ENCODE results near the gene SKOR1. TPM values are rescaled to one million over a fixed set of nuclear protein-coding genes. Genes with fewer than 3 reads are reported as not detected.

SKOR1 gene
- polyA plus RNA-seq = under 1 TPM in 1 of 3 donors, not detected in 2; 0.08 TPM

DNA sequence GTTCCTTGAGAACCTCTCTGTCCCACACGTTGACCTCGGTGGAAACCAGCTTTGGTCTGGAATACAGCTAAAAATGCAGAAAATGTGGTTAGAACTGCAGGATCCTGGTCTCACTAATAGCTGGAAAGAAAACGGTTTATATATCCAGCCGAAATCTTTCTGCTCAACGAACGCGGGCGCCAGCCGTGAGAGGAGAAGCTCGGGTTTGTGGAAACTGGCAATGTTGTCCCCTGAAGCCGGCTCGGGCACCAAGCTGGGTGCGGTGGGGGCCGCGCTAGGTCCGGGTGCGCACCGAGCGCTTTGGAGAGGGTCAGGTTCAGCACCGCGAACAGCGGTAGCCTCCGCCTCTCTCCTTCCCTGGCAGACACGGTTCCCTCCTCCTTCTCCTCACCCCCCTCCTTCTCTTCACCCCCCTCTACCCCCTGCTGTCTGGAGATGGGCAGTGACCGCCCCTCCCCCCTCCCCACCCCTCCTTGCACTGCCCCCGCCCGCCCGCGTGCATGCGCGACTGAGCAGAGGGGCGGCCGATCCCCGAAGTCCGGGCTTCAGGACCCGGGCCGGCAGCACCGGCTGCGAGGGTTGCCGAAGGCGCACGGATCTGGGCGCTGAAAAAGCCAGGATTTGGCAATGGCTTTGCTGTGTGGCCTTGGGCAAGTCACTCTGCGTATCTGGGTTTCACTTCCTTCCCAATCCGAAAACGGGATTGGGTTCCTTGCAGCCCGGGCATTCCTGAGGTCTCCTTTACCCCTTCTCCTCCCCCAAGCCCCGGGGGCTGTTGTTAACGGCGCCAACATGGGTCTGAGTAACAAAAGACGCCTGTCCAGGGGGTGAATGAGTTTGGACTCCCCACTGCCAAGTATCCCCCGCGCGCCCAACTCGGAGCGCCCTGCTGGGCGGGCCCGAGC is at the start of gene SKOR1:
TSS of gene SKOR1 (plus strand) at position 534 of the 905 bp plus-strand sequence. CDS start at position 628, 94 bp downstream.
- Mint-ChIP-seq H3K27me3 (ENCODE audit: low read depth in 3 of 3) (peaks cover 31 to 72% (median 46%) of the 10 kb centered on the region in 3 donors), H3K4me1 (peaks cover 12 to 32% of the 10 kb centered on the region in 2 donors), H3K9me3 (peaks cover 0 to 3% (median 0%) of the 10 kb centered on the region in 6 donors), H3K27ac (peak within 1 kb of the TSS in 1 of 6 donors; percentile 46), H3K36me3 (peaks cover 0 to 7% (median 0%) of the 10 kb centered on the region in 3 donors), H3K4me3 (peak within 1 kb of the TSS in 2 of 5 donors; percentile 6 to 86)
- no peak for DNase-seq

GRCh38 chr15:67775998-67776397 is 49.3 kb upstream of the SKOR1 start:
- no peak overlapping the region for H3K4me3 Mint-ChIP-seq
- no peak for DNase-seq
- H3K4me1 Mint-ChIP-seq = no peaks in the 10 kb centered on the region
- no peak overlapping the region for H3K27ac Mint-ChIP-seq
- peaks cover 0 to 3% (median 0%) of the 10 kb centered on the region in 3 donors for H3K27me3 Mint-ChIP-seq (ENCODE audit: low read depth in 3 of 3)
- peaks cover 6 to 20% (median 15%) of the 10 kb centered on the region in 3 donors for H3K36me3 Mint-ChIP-seq
- no peaks in the 10 kb centered on the region for H3K9me3 Mint-ChIP-seq

DNA sequence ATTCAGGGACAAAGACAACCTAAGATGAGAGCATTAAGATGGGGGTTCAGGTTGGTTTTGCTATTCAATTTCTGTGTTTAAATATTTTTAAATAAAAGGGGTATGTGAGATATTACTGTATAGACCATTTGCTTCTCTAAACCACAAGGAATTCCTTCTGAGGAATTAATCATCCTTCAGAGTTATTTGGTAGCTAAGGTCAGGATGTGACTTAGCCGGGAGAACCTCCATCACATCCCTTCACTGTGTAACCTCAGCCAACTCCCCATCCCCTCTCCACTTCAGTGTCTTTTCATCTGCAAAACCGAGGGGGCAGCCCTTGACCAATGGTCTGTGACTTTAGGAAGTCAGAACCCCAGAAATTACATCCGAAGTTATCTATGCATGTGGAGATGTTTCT is 48.7 kb upstream of the SKOR1 start:
- H3K4me1 Mint-ChIP-seq = no peaks in the 10 kb centered on the region
- H3K27ac Mint-ChIP-seq = no peak overlapping the region
- no peak for DNase-seq
- no peak overlapping the region for H3K4me3 Mint-ChIP-seq
- no peaks in the 10 kb centered on the region for H3K9me3 Mint-ChIP-seq
- H3K36me3 Mint-ChIP-seq = peaks cover 6 to 20% (median 15%) of the 10 kb centered on the region in 3 donors
- peaks cover 0 to 3% (median 0%) of the 10 kb centered on the region in 3 donors for H3K27me3 Mint-ChIP-seq (ENCODE audit: low read depth in 3 of 3)

- Mint-ChIP-seq H3K9me3 (no peaks in the 10 kb centered on the region), H3K4me3 (no peak overlapping the region), H3K27ac (no peak overlapping the region), H3K36me3 (peaks cover 6 to 20% (median 15%) of the 10 kb centered on the region in 3 donors), H3K27me3 (ENCODE audit: low read depth in 3 of 3) (peaks cover 0 to 3% (median 0%) of the 10 kb centered on the region in 3 donors), H3K4me1 (peaks cover 0 to 4% of the 10 kb centered on the region in 2 donors)
- DNase-seq = no peak
Measured at GRCh38 chr15:67777071-67777470, 48.2 kb upstream of the SKOR1 start.

DNA sequence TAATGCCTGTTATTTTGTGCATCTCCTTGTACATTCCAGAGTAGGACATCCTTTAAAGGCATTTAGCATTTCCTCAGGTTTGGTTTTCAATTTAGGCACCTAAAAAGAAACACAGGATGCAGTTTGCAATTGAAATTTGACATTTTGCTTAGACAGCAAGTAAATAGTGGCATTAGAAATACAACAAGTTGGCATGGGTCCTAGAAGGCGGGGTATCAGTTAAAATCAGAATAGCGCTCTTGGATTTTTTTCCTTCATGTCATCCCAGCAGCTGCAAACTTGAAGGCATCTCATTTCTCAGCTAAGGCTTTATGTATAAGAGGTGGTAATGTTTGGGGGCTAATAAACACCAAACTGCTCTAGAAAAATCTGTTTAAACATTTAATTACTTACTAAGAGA is 47.5 kb upstream of the SKOR1 start:
- Mint-ChIP-seq H3K9me3 (no peaks in the 10 kb centered on the region), H3K4me1 (peaks cover 2 to 9% of the 10 kb centered on the region in 2 donors), H3K27me3 (ENCODE audit: low read depth in 3 of 3) (peaks cover 0 to 3% (median 0%) of the 10 kb centered on the region in 3 donors), H3K4me3 (no peak overlapping the region), H3K27ac (no peak overlapping the region), H3K36me3 (peaks cover 6 to 17% (median 15%) of the 10 kb centered on the region in 3 donors)
- DNase-seq = no peak

- Mint-ChIP-seq H3K27ac (no peak overlapping the region), H3K27me3 (ENCODE audit: low read depth in 3 of 3) (peaks cover 1 to 4% (median 2%) of the 10 kb centered on the region in 3 donors), H3K36me3 (peaks cover 6 to 17% (median 15%) of the 10 kb centered on the region in 3 donors), H3K4me3 (no peak overlapping the region), H3K9me3 (no peaks in the 10 kb centered on the region), H3K4me1 (peaks cover 15 to 22% of the 10 kb centered on the region in 2 donors)
- no peak for DNase-seq
Measured at GRCh38 chr15:67778968-67779548, 46.3 kb upstream of the SKOR1 start.

GRCh38 chr15:67779549-67780111 is 45.7 kb upstream of the SKOR1 start:
- Mint-ChIP-seq H3K27me3 (ENCODE audit: low read depth in 3 of 3) (peaks cover 1 to 6% (median 2%) of the 10 kb centered on the region in 3 donors), H3K4me3 (no peak overlapping the region), H3K4me1 (peaks cover 21 to 27% of the 10 kb centered on the region in 2 donors), H3K27ac (no peak overlapping the region), H3K9me3 (no peaks in the 10 kb centered on the region), H3K36me3 (peaks cover 6 to 17% (median 15%) of the 10 kb centered on the region in 3 donors)
- no peak for DNase-seq

GRCh38 chr15:67781061-67781460 is 44.2 kb upstream of the SKOR1 start:
- peaks cover 27 to 35% of the 10 kb centered on the region in 2 donors for H3K4me1 Mint-ChIP-seq
- no peak overlapping the region for H3K27ac Mint-ChIP-seq
- peaks cover 0 to 6% (median 4%) of the 10 kb centered on the region in 3 donors for H3K36me3 Mint-ChIP-seq

GRCh38 chr15:67781907-67782690 is 43.2 kb upstream of the SKOR1 start:
- Mint-ChIP-seq H3K27me3 (ENCODE audit: low read depth in 3 of 3) (peaks cover 1 to 4% (median 2%) of the 10 kb centered on the region in 3 donors), H3K36me3 (peaks cover 0 to 9% (median 8%) of the 10 kb centered on the region in 3 donors), H3K27ac (peak overlapping the region in 1 of 6 donors; percentile 6), H3K4me3 (no peak overlapping the region), H3K4me1 (peaks cover 27 to 35% of the 10 kb centered on the region in 2 donors), H3K9me3 (peaks cover 0 to 1% (median 0%) of the 10 kb centered on the region in 6 donors)
- DNase-seq = no peak

More at GRCh38 chr15:67781061-67781460, 44.2 kb upstream of the SKOR1 start:
- no peak overlapping the region for H3K4me3 Mint-ChIP-seq
- H3K9me3 Mint-ChIP-seq = peaks cover 0 to 1% (median 0%) of the 10 kb centered on the region in 6 donors
- H3K27me3 Mint-ChIP-seq (ENCODE audit: low read depth in 3 of 3) = peaks cover 1 to 6% (median 2%) of the 10 kb centered on the region in 3 donors
- no peak for DNase-seq

GRCh38 chr15:67782691-67782991 is 42.7 kb upstream of the SKOR1 start:
- Mint-ChIP-seq H3K4me3 (no peak overlapping the region), H3K27me3 (ENCODE audit: low read depth in 3 of 3) (peaks cover 1 to 4% (median 2%) of the 10 kb centered on the region in 3 donors), H3K27ac (no peak overlapping the region), H3K9me3 (peaks cover 0 to 1% (median 0%) of the 10 kb centered on the region in 6 donors), H3K4me1 (peaks cover 27 to 35% of the 10 kb centered on the region in 2 donors), H3K36me3 (peaks cover 0 to 12% (median 8%) of the 10 kb centered on the region in 3 donors)
- no peak for DNase-seq

GRCh38 chr15:67783303-67783702 is 42.0 kb upstream of the SKOR1 start:
- Mint-ChIP-seq H3K27me3 (ENCODE audit: low read depth in 3 of 3) (peaks cover 1 to 4% (median 2%) of the 10 kb centered on the region in 3 donors), H3K9me3 (peaks cover 0 to 1% (median 0%) of the 10 kb centered on the region in 6 donors), H3K36me3 (peaks cover 0 to 10% (median 8%) of the 10 kb centered on the region in 3 donors), H3K4me3 (peak overlapping the region; percentile 37 to 68 (median 44)), H3K4me1 (peaks cover 27 to 35% of the 10 kb centered on the region in 2 donors), H3K27ac (peak overlapping the region; percentile 7 to 83 (median 61))
- DNase-seq = peak; percentile 35 to 54 (median 49)

GRCh38 chr15:67784090-67784781 is 41.1 kb upstream of the SKOR1 start:
- peak; percentile 3 to 16 (median 7) for DNase-seq
- Mint-ChIP-seq H3K4me3 (peak overlapping the region in 4 of 5 donors; percentile 15 to 54 (median 46)), H3K27ac (peak overlapping the region; percentile 5 to 81 (median 63)), H3K4me1 (peaks cover 27 to 35% of the 10 kb centered on the region in 2 donors), H3K36me3 (peaks cover 0 to 8% (median 8%) of the 10 kb centered on the region in 3 donors), H3K9me3 (peaks cover 0 to 1% (median 0%) of the 10 kb centered on the region in 6 donors), H3K27me3 (ENCODE audit: low read depth in 3 of 3) (peaks cover 1 to 4% (median 2%) of the 10 kb centered on the region in 3 donors)
